Glutamatergic neuron (in vitro differentiated cells): ENCODE results near the gene CLINT1. TPM values are rescaled to one million over a fixed set of nuclear protein-coding genes. Genes with fewer than 3 reads are reported as not detected.
A peak's percentile ranks its signal among the peaks of the same experiment; 100 is the strongest.

Source experiments
- DNase-seq: peaks from one replicate; pipeline ENCODE4 v3.0.0; 2022
- H3K27ac Mint-ChIP-seq: one replicate; pipeline ENCODE4 v1.8.0; 2020; ENCODE audit warnings: mild to moderate bottlenecking, mixed read lengths, inconsistent platforms; ENCODE audit not compliant: unreplicated experiment
- H3K27me3 Mint-ChIP-seq: one replicate; pipeline ENCODE4 v1.8.0; 2020; ENCODE audit warnings: mild to moderate bottlenecking, moderate library complexity, mixed read lengths, inconsistent platforms; ENCODE audit not compliant: unreplicated experiment
- H3K36me3 Mint-ChIP-seq: one replicate; pipeline ENCODE4 v1.8.0; 2020; ENCODE audit warnings: mild to moderate bottlenecking, mixed read lengths, inconsistent platforms; ENCODE audit not compliant: unreplicated experiment
- H3K4me1 Mint-ChIP-seq: one replicate; pipeline ENCODE4 v1.8.0; 2020; ENCODE audit warnings: mild to moderate bottlenecking, low read depth, mixed read lengths, inconsistent platforms; ENCODE audit not compliant: unreplicated experiment
- H3K4me3 Mint-ChIP-seq: one replicate; pipeline ENCODE4 v1.8.0; 2020; ENCODE audit warnings: mild to moderate bottlenecking, mixed read lengths, inconsistent platforms; ENCODE audit not compliant: unreplicated experiment
- H3K9me3 Mint-ChIP-seq: one replicate; pipeline ENCODE4 v1.8.0; 2020; ENCODE audit warnings: mild to moderate bottlenecking, moderate library complexity, mixed read lengths, inconsistent platforms; ENCODE audit not compliant: unreplicated experiment
- CTCF ChIP-seq: fragments of 200-600 bp; sonication (generic); IDR thresholded peaks from one replicate; pipeline ENCODE4 v1.5.0; 2021; ENCODE audit not compliant: partially characterized antibody, unreplicated experiment
- total RNA-seq: library from RNA; stranded (reverse); fragmentation: NEBNext Ultra II Directional; extraction: Animal tissue kit (Norgen Biotek cat#: 25700); gene quantifications from one replicate; pipeline ENCODE4 v1.2.1, GENCODE V29; 2021; ENCODE audit not compliant: unreplicated experiment

Gene CLINT1
- total RNA-seq, 1 donor from 2014 or later = 38.0 TPM

- Mint-ChIP-seq H3K4me1 (peaks cover 16% of the 10 kb centered on the region), H3K9me3 (peaks cover 7% of the 10 kb centered on the region), H3K36me3 (no peaks in the 10 kb centered on the region), H3K27ac (no peak overlapping the region), H3K4me3 (no peak overlapping the region), H3K27me3 (peaks cover 6% of the 10 kb centered on the region)
- no peak for DNase-seq
- no peak for TF ChIP-seq CTCF
Observed at GRCh38 chr5:157741131-157741530, 117.8 kb downstream of the CLINT1 start.

GRCh38 chr5:157740229-157740610 is 118.7 kb downstream of the CLINT1 start:
- no peak for DNase-seq
- Mint-ChIP-seq H3K4me3 (no peak overlapping the region), H3K9me3 (peaks cover 6% of the 10 kb centered on the region), H3K27ac (no peak overlapping the region), H3K36me3 (no peaks in the 10 kb centered on the region), H3K27me3 (peaks cover 6% of the 10 kb centered on the region), H3K4me1 (peaks cover 14% of the 10 kb centered on the region)
- peak; percentile 42 for TF ChIP-seq CTCF

GRCh38 chr5:157739388-157740228 is 119.3 kb downstream of the CLINT1 start:
- peaks cover 6% of the 10 kb centered on the region for H3K27me3 Mint-ChIP-seq
- no peak overlapping the region for H3K27ac Mint-ChIP-seq
- peaks cover 11% of the 10 kb centered on the region for H3K4me1 Mint-ChIP-seq
- DNase-seq = no peak
- no peaks in the 10 kb centered on the region for H3K36me3 Mint-ChIP-seq
- no peak for TF ChIP-seq CTCF
- peaks cover 3% of the 10 kb centered on the region for H3K9me3 Mint-ChIP-seq
- no peak overlapping the region for H3K4me3 Mint-ChIP-seq

GRCh38 chr5:157735991-157736390 is 123.0 kb downstream of the CLINT1 start:
- Mint-ChIP-seq H3K27ac (no peak overlapping the region), H3K9me3 (no peaks in the 10 kb centered on the region), H3K27me3 (no peaks in the 10 kb centered on the region), H3K4me3 (no peak overlapping the region), H3K36me3 (no peaks in the 10 kb centered on the region), H3K4me1 (peaks cover 2% of the 10 kb centered on the region)
- no peak for TF ChIP-seq CTCF
- DNase-seq = no peak

Other genes with a start within 250 kb of the CLINT1 start
- not detected for gene SOX30, start 206.7 kb downstream of the CLINT1 start, total RNA-seq
- gene C5orf52, start 187.6 kb downstream of the CLINT1 start, total RNA-seq = not detected
- gene THG1L, start 127.7 kb downstream of the CLINT1 start, total RNA-seq = 3.4 TPM
- 7.7 TPM for gene LSM11, start 115.4 kb downstream of the CLINT1 start, total RNA-seq